Heart left ventricle (tissue), 16 donors: ENCODE measurements around the gene GALK2. TPM values are rescaled to one million over a fixed set of nuclear protein-coding genes. Genes with fewer than 3 reads are reported as not detected.
"Not testable (repeated sequence)": the region's sequence is repeated elsewhere in the genome, so short reads cannot be mapped to it uniquely, and the experiment has no call there.

Experiments
- ATAC-seq, 4 donors: fragments of 200-7000 bp; cut with Tn5 transposase; one replicate each; pipeline ENCODE4 v1.9.1; 2020 to 2022; ENCODE audit warnings: moderate library complexity in 4 of 4, mild to moderate bottlenecking in 3 of 4, moderate number of reproducible peaks in 1 of 4
- DNase-seq, 5 donors: peaks; one replicate each; pipeline ENCODE4 v3.0.0-alpha.2; 2020
- H3K27ac ChIP-seq, 12 donors: fragments of 200-600 bp; sonication (generic) in 4 of 12; one replicate each; pipeline versions ENCODE4 v1.5.0 to v1.8.0; 2016 to 2022; ENCODE audit warnings: mild to moderate bottlenecking in 2 of 12
- H3K27me3 ChIP-seq, 9 donors: fragments of 200-600 bp; sonication (generic) in 2 of 9; one replicate each; pipeline versions ENCODE4 v1.5.1 to v1.8.0; 2016 to 2022; ENCODE audit warnings: mild to moderate bottlenecking in 3 of 9
- H3K36me3 ChIP-seq, 9 donors: fragments of 200-600 bp; sonication (generic) in 2 of 9; one replicate each; pipeline versions ENCODE4 v1.5.0 to v1.8.0; 2018 to 2022; ENCODE audit warnings: mild to moderate bottlenecking in 2 of 9
- H3K4me1 ChIP-seq, 12 donors: fragments of 200-600 bp; sonication (generic) in 4 of 12; one replicate each; pipeline versions ENCODE4 v1.5.0 to v1.8.0; 2016 to 2022; ENCODE audit warnings: mild to moderate bottlenecking in 3 of 12
- H3K4me3 ChIP-seq, 12 donors: fragments of 200-600 bp; sonication (generic) in 4 of 12; one replicate each; pipeline versions ENCODE4 v1.5.0 to v1.8.0; 2017 to 2022; ENCODE audit warnings: mild to moderate bottlenecking in 9 of 12, moderate library complexity in 4 of 12
- H3K9me3 ChIP-seq, 12 donors: fragments of 200-600 bp; sonication (generic) in 4 of 12; one replicate each; pipeline versions ENCODE4 v1.5.0 to v1.8.0; 2016 to 2022; ENCODE audit warnings: mild to moderate bottlenecking in 1 of 12
- CTCF ChIP-seq, 12 donors: fragments of 200-600 bp; sonication (generic) in 4 of 12; IDR thresholded peaks; one replicate each; pipeline versions ENCODE4 v1.5.0 to v1.8.0; 2018 to 2022; ENCODE audit warnings: antibody characterized with exemption in 12 of 12, mild to moderate bottlenecking in 5 of 12
- POLR2A ChIP-seq, 2 donors: fragments of 450-650 bp; IDR thresholded peaks; one replicate each; pipeline ENCODE4 v1.6.1; 2017; ENCODE audit warnings: antibody characterized with exemption in 2 of 2, mild to moderate bottlenecking in 2 of 2, moderate library complexity in 2 of 2
- WGBS, 4 donors: extraction: QIAGEN DNeasy Blood & Tissue Kit in 2 of 4; methylation state at CpG; one replicate each; pipeline versions ENCODE4 v1.1.5 to v1.1.7; 2013 to 2018; 5-methylcytosine and 5-hydroxymethylcytosine counted together
- intact Hi-C, 10 donors: fragments of 100-400 bp; cut with DNase I; formaldehyde crosslinking; loops; one replicate each; pipeline versions ENCODE4 v1.11.1 to v1.14.2; 2022
- polyA plus RNA-seq, 2 donors: library from polyadenylated mRNA; stranded (reverse); fragments of 200-250 nt; gene quantifications; one replicate each; pipeline ENCODE4 v1.2.3, GENCODE V29; 2013
- total RNA-seq, 9 donors: library from RNA; depleted of rRNA in 2 of 9; stranded (reverse); fragments of >200 nt in 2 of 9; fragmentation: NEBNext Ultra II Directional in 3 of 9; extraction: Animal tissue kit (Norgen Biotek cat#: 25700) in 3 of 9; gene quantifications; one replicate each; pipeline versions ENCODE4 v1.1.0 to v1.2.4, GENCODE V29; 2016 to 2023
- donor health status: ischemic (EF 13 %, LVEDD 7.1; RV severe dilation, severe dysfunction).
- donor health status: healthy with polysubstance abuse.
- donor health status: DM: no; HTN: yes; CAD: no.
- donor health status: DM: no; HTN: no; CAD: no.
- donor health status: ischemic (EF 25% LVEDD 6.9; RV normal size, moderate dysfunction).
- donor health status: ischemic (EF 25% LVEDD 5.7; RV mildly dilated, moderate dysfunction).
- donor health status: healthy.
- donor health status: DM: yes; HTN: yes; CAD: no.
- donor health status: ischemic (EF 35%, LVEDD 5.7; RV mildly dilated, moderate dysfunction).
- donor health status: nonischemic (EF 11% LVEDD 7.7; RV severe dilation, severe dysfunction).
- donor health status: DM: yes; HTN: yes; CAD: no.
- donor health status: PGD.
- donor health status: ischemic (EF 29% LVEDD 5.4; RV normal size, mild dysfunction).
- donor health status: nonischemic (EF 23%, LVEDD 6.1; RV moderate dilation, normal function).

Gene GALK2
- total and polyA plus RNA-seq, 11 donors = 8.3 to 55.3 (median 35.2) TPM

- H3K4me1 ChIP-seq = no peaks in the 10 kb centered on the region
- TF ChIP-seq POLR2A (IDR thresholded peaks at IDR 0.05) = no peak
- TF ChIP-seq CTCF (IDR thresholded peaks at IDR 0.05) = no peak
- DNase-seq (no peak), ATAC-seq (no peak)
- intact Hi-C loops = no loop called here
- peaks cover 0 to 9% (median 0%) of the 10 kb centered on the region in 12 donors for H3K9me3 ChIP-seq
- no peak overlapping the region for H3K4me3 ChIP-seq
- H3K27me3 ChIP-seq = no peaks in the 10 kb centered on the region
- no peaks in the 10 kb centered on the region for H3K36me3 ChIP-seq
- no peak overlapping the region for H3K27ac ChIP-seq
- WGBS, 4 donors = 79 to 90% (median 84%) methylated on average over 6 of the region's 6 CpGs
These were observed 86.1 kb downstream of the GALK2 start for GRCh38 chr15:49255966-49256759.

- H3K9me3 ChIP-seq = peaks cover 0 to 11% (median 0%) of the 10 kb centered on the region in 12 donors
- H3K36me3 ChIP-seq, H3K4me3 ChIP-seq, H3K27ac ChIP-seq, H3K4me1 ChIP-seq, H3K27me3 ChIP-seq, intact Hi-C loops, ATAC-seq: not testable (repeated sequence)
- 94 to 99% (median 97%) methylated on average over 12 of the region's 12 CpGs for WGBS, 4 donors
- DNase-seq = peak in 1 of 5 donors; percentile 32
These were observed 95.1 kb downstream of the GALK2 start for GRCh38 chr15:49265117-49265516.

- no peak for TF ChIP-seq POLR2A (IDR thresholded peaks at IDR 0.05)
- no peak for TF ChIP-seq CTCF (IDR thresholded peaks at IDR 0.05)
- ATAC-seq (no peak), DNase-seq (no peak)
- intact Hi-C loops = no loop called here
- H3K27ac ChIP-seq = no peak overlapping the region
- peaks cover 0 to 11% (median 0%) of the 10 kb centered on the region in 12 donors for H3K9me3 ChIP-seq
- H3K36me3 ChIP-seq = peaks cover 0 to 4% (median 0%) of the 10 kb centered on the region in 9 donors
- H3K4me3 ChIP-seq = no peak overlapping the region
- H3K4me1 ChIP-seq = peaks cover 0 to 10% (median 0%) of the 10 kb centered on the region in 12 donors
- 92 to 100% (median 96%) methylated on average over 3 of the region's 3 CpGs for WGBS, 4 donors
- no peaks in the 10 kb centered on the region for H3K27me3 ChIP-seq
These were observed 95.9 kb downstream of the GALK2 start for GRCh38 chr15:49265911-49266310.

GRCh38 chr15:49270541-49271421, 100.7 kb downstream of the GALK2 start:
- peak; percentile 65 to 82 (median 77) for ATAC-seq

More at GRCh38 chr15:49270541-49271421, 100.7 kb downstream of the GALK2 start:
- peak in 2 of 5 donors; percentile 17 to 37 for DNase-seq
- 68 to 78% (median 76%) methylated on average over 8 of the region's 8 CpGs for WGBS, 4 donors
- Histone ChIP-seq H3K4me1 (peaks cover 0 to 31% (median 6%) of the 10 kb centered on the region in 12 donors), H3K27me3 (no peaks in the 10 kb centered on the region), H3K36me3 (peaks cover 0 to 11% (median 0%) of the 10 kb centered on the region in 9 donors), H3K9me3 (peaks cover 0 to under 1% (median 0%) of the 10 kb centered on the region in 12 donors), H3K4me3 (no peak overlapping the region), H3K27ac (peak overlapping the region in 8 of 12 donors; percentile 1 to 46 (median 20))
- no peak for TF ChIP-seq CTCF (IDR thresholded peaks at IDR 0.05)
- TF ChIP-seq POLR2A (IDR thresholded peaks at IDR 0.05) = no peak
- intact Hi-C loops = no loop called here
